GM21367 (cell line): Measurements from ENCODE around the gene SV2B.
"Not testable (repeated sequence)": the region's sequence is repeated elsewhere in the genome, so short reads cannot be mapped to it uniquely, and the experiment has no call there.

Source experiments
- ATAC-seq: cut with Tn5 transposase; IDR thresholded peaks from one replicate; pipeline ENCODE4 v1.9.1; 2021; ENCODE audit not compliant: unreplicated experiment

Gene SV2B

DNA sequence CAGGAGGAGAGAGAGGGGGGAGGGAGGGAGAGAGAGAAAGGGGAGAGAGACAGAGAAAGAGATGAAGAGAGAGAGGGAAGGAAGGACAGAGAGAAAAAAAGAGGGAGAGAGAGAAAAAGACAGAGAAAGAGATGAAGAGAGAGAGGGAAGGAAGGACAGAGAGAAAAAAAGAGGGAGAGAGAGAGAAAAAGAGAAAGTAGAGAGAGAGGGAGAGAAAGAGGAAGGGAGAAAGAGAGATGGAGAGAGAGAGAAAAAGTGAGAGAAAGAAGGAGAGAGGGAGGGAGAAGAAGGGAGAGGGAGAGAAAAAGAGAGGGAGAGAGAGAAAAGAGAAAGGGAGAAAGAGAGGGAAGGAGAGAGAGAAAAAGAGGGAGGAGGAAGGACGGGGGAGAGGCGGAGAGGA, 204.2 kb downstream of the SV2B start:
- no peak for ATAC-seq

DNA sequence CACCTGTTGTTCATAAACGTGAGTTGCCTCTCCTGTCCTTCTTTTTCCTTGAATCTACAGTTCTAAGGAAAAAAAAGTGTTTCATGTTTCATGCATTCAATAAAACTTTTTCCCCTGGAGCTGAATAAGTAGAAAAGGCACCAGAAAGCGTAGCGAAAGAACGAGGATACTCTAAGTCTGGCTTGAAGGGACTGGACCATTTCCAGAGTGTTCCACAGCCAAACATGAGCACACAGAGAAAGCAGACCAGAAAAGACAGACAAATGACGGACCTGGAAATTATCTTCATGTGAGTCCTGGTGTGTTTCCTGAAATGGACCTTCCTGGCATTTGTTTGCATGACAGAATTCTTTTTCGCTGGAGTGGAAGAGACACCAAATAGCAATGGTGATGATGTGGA, 204.7 kb downstream of the SV2B start:
- ATAC-seq: no peak

GRCh38 chr15:91306144-91306543, 206.1 kb downstream of the SV2B start:
- no peak for ATAC-seq

DNA sequence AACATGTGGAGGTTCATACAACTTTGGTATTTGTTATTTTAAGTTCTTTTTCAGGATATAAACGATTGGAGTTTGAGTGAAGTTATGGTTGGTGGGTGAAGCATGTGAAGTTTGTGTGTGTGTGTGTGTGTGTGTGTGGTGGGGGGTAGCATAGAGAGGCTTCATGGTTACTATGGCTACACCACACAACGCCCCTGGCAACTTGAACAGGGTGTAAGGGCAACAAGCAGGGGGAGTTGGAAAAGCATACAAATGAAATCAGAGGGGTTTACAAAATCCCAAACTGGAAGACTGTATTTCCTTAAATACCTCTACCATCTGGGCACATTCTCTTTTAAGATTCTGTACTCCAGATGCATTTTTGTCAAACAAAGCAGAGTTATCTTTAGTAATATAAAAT, 207.5 kb downstream of the SV2B start:
- no peak for ATAC-seq

DNA sequence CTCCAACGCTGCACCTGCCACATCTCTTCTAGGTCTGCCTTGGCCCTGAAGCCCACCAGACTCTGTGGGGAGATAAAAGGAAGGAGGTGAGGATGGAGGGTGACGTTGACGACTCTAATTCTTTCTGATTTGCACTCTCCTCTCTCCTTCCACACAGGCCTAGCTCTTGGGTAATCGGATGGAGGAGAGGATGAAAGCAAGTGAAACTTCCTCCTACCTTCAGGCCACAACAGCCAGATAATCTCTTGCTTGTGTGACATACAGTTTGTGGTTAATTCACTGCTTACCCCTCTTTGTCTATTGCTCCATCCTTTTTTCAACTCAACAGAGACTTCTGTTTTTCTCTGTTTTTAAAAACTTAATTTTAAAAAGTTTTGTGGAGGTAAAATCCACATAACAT, 208.1 kb downstream of the SV2B start:
- no peak for ATAC-seq

DNA sequence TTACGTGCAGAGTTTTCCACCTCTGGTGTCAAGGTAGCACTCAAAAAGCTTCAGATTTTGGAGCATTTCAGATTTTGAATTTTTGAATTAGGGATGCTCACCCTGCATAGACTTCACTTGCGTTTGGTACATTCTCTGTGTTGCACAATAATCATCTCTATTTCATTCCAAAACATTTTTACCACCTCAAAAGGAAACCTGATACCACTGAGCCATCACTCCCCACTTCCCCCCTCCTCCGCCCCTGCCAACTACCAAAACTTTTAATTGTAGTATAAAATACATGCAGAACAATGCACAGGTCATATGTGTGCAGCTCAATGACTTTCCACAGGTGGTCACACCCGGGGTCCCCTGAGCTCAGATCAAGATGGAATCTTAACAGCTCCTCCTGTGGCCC, 208.8 kb downstream of the SV2B start:
- ATAC-seq: no peak

DNA sequence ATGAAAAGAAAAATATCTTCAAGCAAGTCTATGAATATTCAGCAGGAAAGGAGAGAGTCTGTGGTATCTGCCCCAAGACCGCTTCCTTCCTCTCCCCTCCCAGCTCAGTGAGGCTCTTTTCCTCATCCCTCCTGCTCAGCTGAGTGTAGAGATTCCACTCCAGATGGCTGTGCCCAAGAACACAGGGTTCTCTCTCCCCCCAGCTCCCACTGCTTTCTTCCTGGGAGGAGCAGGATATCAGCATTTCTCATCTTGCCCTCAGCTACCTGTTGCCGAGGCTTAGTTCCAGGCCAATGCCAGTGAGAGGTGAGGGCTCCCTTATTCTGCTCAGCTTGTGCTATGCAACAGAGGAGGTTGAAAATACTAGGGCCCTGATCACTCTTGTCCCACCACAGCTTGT, 211.9 kb downstream of the SV2B start:
- ATAC-seq: no peak

DNA sequence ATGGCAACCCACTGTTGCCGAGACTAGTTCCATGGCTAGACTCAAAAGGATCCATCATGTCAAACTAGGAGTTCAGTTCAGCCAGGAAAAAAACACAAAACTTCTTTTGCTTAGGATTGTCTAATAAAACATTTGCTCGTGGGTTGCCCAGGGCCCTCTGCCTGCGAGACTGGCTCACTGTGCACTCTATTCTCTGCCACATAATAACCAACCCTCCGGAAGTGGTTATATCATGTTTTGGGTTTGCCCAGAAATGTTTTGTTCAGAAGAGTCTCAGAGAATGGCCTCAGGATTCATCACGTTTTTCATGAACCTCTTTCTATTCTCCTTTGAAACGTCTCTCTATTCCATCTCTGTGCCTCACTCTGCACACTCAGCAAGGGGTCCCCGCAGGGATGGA, 216.1 kb downstream of the SV2B start:
- ATAC-seq: no peak

DNA sequence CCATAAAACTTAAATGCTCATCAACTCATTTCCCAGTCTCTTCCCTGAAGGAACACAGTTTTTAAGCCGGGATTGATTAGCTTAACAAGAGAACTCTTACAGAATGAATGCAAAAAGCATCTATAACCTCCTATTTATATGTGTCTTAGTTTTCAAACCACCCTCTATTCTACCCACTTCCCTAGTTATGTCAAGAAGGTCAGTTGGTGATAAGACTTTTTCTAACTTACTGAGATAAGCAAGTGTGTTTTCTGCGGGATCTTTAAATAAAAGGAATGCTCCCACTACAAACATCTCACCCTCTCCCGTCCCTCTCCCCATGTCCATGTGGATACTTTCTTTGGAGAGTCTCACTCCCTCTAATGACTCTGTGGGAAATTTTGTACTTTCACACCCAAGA, 218.5 kb downstream of the SV2B start:
- ATAC-seq: no peak

- no peak for ATAC-seq
Measured at GRCh38 chr15:91318931-91319330, 218.9 kb downstream of the SV2B start.

GRCh38 chr15:91319371-91320059, 219.5 kb downstream of the SV2B start:
- ATAC-seq: no peak

GRCh38 chr15:91320101-91320500, 220.0 kb downstream of the SV2B start:
- ATAC-seq: no peak

DNA sequence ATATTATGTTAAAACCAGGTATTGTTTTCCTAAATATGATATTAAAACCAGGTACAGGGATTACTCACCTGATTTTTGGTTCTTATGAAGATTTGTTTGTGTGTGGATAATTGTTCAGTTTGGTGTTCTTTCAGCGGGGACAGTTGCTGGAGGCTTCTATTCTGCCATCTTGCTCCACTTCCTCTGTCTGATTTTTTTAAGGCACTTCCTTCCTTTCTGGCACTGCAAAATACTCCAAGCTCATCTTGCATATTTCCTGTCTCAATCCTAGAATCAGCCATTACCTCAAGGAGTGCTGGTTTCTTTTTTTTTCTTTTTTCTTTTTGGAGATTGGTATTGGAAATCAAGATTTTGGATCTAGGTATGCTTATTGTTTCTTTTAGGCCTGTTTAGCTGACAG, 229.9 kb downstream of the SV2B start:
- ATAC-seq: no peak

DNA sequence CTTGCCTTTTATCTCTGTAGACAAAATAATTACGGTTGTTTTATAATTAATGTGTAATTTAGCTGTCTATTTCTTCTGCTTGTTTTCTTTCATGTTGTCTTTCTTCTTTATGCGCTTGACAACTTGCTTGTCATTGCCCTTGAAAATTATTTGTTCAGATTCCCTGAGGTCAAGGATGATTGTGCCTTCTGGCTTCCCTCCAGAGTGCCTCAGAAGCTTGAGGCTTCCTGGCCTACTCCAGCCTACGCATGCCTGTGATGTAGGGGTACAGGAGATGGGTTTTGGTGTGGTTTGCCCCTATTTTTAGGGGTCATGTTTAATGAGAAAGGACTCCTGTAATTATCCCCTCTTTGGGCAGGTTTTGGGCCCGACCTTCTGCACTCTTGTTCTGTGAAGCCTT, 231.5 kb downstream of the SV2B start:
- ATAC-seq: no peak

DNA sequence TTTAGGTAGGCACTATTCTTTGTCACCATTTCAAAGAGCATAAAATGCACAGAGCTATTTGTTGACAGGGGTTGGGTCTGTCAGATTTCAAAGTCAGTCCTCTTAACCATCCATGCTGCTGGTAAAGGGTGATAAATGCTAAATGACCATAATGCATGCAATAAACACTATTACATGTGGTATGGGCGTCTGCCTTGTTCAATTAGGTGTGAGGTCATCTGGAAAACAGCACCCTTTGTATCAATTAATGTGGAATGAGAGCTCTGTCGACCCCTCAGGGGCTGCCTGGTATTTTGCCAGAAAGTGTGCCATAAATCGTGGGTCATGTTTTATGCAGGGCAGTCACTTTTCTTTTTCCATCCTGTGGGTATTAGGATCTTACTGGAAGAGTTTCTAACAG, 235.6 kb downstream of the SV2B start:
- no peak for ATAC-seq

DNA sequence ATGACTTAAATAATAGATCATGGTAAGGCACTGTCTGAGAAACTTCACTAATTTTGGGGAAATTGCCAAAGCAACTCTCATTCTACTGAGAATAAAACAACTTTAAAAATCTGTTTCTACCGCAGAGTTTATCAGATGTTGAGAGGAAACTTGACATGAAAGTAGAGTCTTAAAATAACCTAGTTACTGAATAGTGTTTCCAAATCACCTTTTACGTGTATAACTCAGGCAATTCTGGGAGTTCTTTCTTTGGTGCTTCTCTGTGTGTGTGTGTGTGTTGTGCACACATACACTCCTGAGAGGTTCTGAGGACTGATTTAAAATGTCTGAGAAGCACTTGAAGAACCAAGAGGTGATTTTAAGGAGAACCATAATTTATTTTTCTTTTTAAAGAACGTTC, 236.6 kb downstream of the SV2B start:
- no peak for ATAC-seq

GRCh38 chr15:91338766-91339165, 238.7 kb downstream of the SV2B start:
- no peak for ATAC-seq

- ATAC-seq: no peak
Measured at GRCh38 chr15:91342097-91342496, 242.0 kb downstream of the SV2B start.

DNA sequence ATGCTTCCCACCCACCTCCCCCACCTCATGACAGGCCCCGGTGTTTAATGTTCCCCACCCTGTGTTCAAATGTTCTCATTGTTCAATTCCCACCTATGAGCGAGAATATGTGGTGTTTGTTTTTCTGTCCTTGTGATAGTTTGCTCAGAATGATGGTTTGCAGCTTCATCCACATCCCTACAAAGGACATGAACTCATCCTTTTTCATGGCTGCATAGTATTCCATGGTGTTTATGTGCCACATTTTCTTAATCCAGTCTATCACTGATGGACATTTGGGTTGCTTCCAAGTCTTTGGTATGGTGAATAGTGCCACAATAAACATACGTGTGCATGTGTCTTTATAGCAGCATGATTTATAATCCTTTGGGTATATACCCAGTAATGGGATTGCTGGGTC, 244.9 kb downstream of the SV2B start:
- ATAC-seq: not testable (repeated sequence)

GRCh38 chr15:91345736-91346135, 245.7 kb downstream of the SV2B start:
- no peak for ATAC-seq

GRCh38 chr15:91346259-91346658, 246.2 kb downstream of the SV2B start:
- ATAC-seq: no peak

DNA sequence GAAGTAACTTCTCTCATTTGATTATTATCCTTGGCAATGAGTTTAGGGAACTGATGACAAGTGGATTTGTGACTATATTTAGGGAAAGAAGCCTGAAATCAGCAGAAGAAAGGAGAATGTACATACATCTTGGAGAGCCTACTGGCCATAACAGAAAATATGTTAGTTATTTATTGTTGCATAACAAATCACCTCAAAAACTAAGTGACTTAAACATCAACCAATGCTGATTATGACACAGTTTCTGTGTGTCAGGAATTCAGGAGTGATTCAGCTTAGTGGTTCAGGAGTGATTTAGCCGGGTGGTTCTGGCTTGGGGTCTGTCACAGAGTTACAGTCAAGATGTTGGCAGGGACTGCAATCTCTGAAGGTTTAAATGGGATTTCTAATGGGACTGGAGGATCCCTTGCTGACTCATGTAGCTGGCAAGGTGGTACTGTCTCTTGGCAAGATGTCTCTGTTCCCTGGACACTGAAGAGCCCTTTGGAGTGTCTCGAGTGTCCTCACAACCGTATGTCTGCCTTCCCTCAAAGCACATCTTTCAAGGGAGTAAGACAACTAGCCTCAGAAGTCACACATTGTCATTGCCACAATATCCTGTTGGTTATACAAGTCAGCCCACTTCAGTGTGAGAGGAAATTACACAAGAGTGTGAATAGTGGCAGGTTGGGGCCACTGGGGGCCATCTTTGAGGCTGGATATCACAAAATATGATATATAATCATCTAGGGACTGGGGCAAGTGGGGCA, 248.9 kb downstream of the SV2B start:
- no peak for ATAC-seq
